HUES48 (cell line): ENCODE results near the gene MVB12B.

Experiments
- H3K27ac ChIP-seq: one replicate; pipeline ENCODE4 v1.7.0; 2013; ENCODE audit warnings: low read depth, low read length, inconsistent platforms
- H3K27me3 ChIP-seq: 2 replicates; pipeline ENCODE4 v1.6.1; 2013; ENCODE audit warnings: mild to moderate bottlenecking, low read length; ENCODE audit not compliant: control insufficient read depth, insufficient read depth
- H3K36me3 ChIP-seq: 2 replicates; pipeline ENCODE4 v1.6.1; 2013; ENCODE audit warnings: low read length; ENCODE audit not compliant: control insufficient read depth, insufficient read depth
- H3K4me1 ChIP-seq: 2 replicates; pipeline ENCODE4 v1.6.1; 2013; ENCODE audit warnings: mild to moderate bottlenecking, low read length; ENCODE audit not compliant: control insufficient read depth, insufficient read depth
- H3K4me3 ChIP-seq: 2 replicates; pipeline ENCODE4 v1.5.1; 2013; ENCODE audit warnings: mild to moderate bottlenecking, low read depth, low read length
- H3K9ac ChIP-seq: 2 replicates; pipeline ENCODE4 v1.6.1; 2013; ENCODE audit warnings: mild to moderate bottlenecking, low read depth, low read length, moderate library complexity
- H3K9me3 ChIP-seq: 2 replicates; pipeline ENCODE4 v1.6.1; 2013; ENCODE audit warnings: low read length; ENCODE audit not compliant: control insufficient read depth, insufficient read depth

Gene MVB12B

GRCh38 chr9:126411948-126412284 lies 85.3 kb downstream of the MVB12B start:
- Histone ChIP-seq H3K4me3 (no peak overlapping the region), H3K9ac (no peak overlapping the region), H3K36me3 (no peaks in the 10 kb centered on the region), H3K27me3 (no peaks in the 10 kb centered on the region), H3K4me1 (peaks cover 14% of the 10 kb centered on the region), H3K27ac (no peak overlapping the region), H3K9me3 (no peaks in the 10 kb centered on the region)

- peaks cover 12% of the 10 kb centered on the region for H3K4me1 ChIP-seq
- H3K4me3 ChIP-seq: no peak overlapping the region
- H3K36me3 ChIP-seq: no peaks in the 10 kb centered on the region
- H3K9ac ChIP-seq: no peak overlapping the region
- no peak overlapping the region for H3K27ac ChIP-seq
- H3K9me3 ChIP-seq: no peaks in the 10 kb centered on the region
- no peaks in the 10 kb centered on the region for H3K27me3 ChIP-seq
Observed at GRCh38 chr9:126412905-126413304, 86.3 kb downstream of the MVB12B start.

- H3K27me3 ChIP-seq: no peaks in the 10 kb centered on the region
- H3K9me3 ChIP-seq: no peaks in the 10 kb centered on the region
- H3K4me1 ChIP-seq: peaks cover 9% of the 10 kb centered on the region
- H3K4me3 ChIP-seq: no peak overlapping the region
- H3K9ac ChIP-seq: no peak overlapping the region
- no peak overlapping the region for H3K27ac ChIP-seq
- H3K36me3 ChIP-seq: no peaks in the 10 kb centered on the region
Observed at GRCh38 chr9:126413391-126414068, 86.9 kb downstream of the MVB12B start.

- Histone ChIP-seq H3K9me3 (no peaks in the 10 kb centered on the region), H3K27ac (no peak overlapping the region), H3K36me3 (no peaks in the 10 kb centered on the region)
Observed at GRCh38 chr9:126415741-126416370, 89.2 kb downstream of the MVB12B start.

GRCh38 chr9:126417043-126417442 lies 90.4 kb downstream of the MVB12B start:
- Histone ChIP-seq H3K9ac (no peak overlapping the region), H3K27ac (no peak overlapping the region), H3K4me3 (no peak overlapping the region), H3K4me1 (peaks cover 24% of the 10 kb centered on the region), H3K9me3 (no peaks in the 10 kb centered on the region), H3K27me3 (peaks cover 3% of the 10 kb centered on the region; the same call in 1 of the 2 replicates), H3K36me3 (no peaks in the 10 kb centered on the region)

More at GRCh38 chr9:126415741-126416370, 89.2 kb downstream of the MVB12B start:
- H3K27me3 ChIP-seq: no peaks in the 10 kb centered on the region
- no peak overlapping the region for H3K4me3 ChIP-seq
- peaks cover 12% of the 10 kb centered on the region for H3K4me1 ChIP-seq
- H3K9ac ChIP-seq: no peak overlapping the region

GRCh38 chr9:126417684-126418083 lies 91.1 kb downstream of the MVB12B start:
- no peak overlapping the region for H3K9ac ChIP-seq
- H3K4me3 ChIP-seq: no peak overlapping the region
- H3K27me3 ChIP-seq: peaks cover 3% of the 10 kb centered on the region; the same call in 1 of the 2 replicates
- H3K36me3 ChIP-seq: no peaks in the 10 kb centered on the region
- H3K27ac ChIP-seq: no peak overlapping the region
- no peaks in the 10 kb centered on the region for H3K9me3 ChIP-seq
- H3K4me1 ChIP-seq: peaks cover 30% of the 10 kb centered on the region

- H3K9me3 ChIP-seq: no peaks in the 10 kb centered on the region
- H3K9ac ChIP-seq: no peak overlapping the region
- H3K4me3 ChIP-seq: no peak overlapping the region
- no peak overlapping the region for H3K27ac ChIP-seq
- no peaks in the 10 kb centered on the region for H3K36me3 ChIP-seq
- peaks cover 3% of the 10 kb centered on the region; the same call in 1 of the 2 replicates for H3K27me3 ChIP-seq
- peaks cover 35% of the 10 kb centered on the region for H3K4me1 ChIP-seq
Observed at GRCh38 chr9:126418608-126419007, 92.0 kb downstream of the MVB12B start.

- Histone ChIP-seq H3K9me3 (no peaks in the 10 kb centered on the region), H3K27me3 (peaks cover 3% of the 10 kb centered on the region; the same call in 1 of the 2 replicates), H3K9ac (no peak overlapping the region), H3K4me3 (no peak overlapping the region), H3K4me1 (peaks cover 35% of the 10 kb centered on the region), H3K27ac (no peak overlapping the region), H3K36me3 (no peaks in the 10 kb centered on the region; the same call in 1 of the 2 replicates)
Observed at GRCh38 chr9:126419475-126419874, 92.8 kb downstream of the MVB12B start.

- peaks cover 3% of the 10 kb centered on the region; the same call in 1 of the 2 replicates for H3K27me3 ChIP-seq
- H3K36me3 ChIP-seq: no peaks in the 10 kb centered on the region; the same call in 1 of the 2 replicates
- no peak overlapping the region for H3K9ac ChIP-seq
- H3K9me3 ChIP-seq: no peaks in the 10 kb centered on the region
- H3K4me3 ChIP-seq: no peak overlapping the region
- H3K27ac ChIP-seq: no peak overlapping the region
- H3K4me1 ChIP-seq: peaks cover 35% of the 10 kb centered on the region
Observed at GRCh38 chr9:126420135-126420534, 93.5 kb downstream of the MVB12B start.

GRCh38 chr9:126420643-126421564 lies 94.3 kb downstream of the MVB12B start:
- H3K4me1 ChIP-seq: peaks cover 35% of the 10 kb centered on the region
- no peak overlapping the region for H3K9ac ChIP-seq
- peak overlapping the region; percentile 82 for H3K27ac ChIP-seq
- H3K27me3 ChIP-seq: peaks cover 3% of the 10 kb centered on the region; the same call in 1 of the 2 replicates
- H3K36me3 ChIP-seq: no peaks in the 10 kb centered on the region; the same call in 1 of the 2 replicates
- H3K9me3 ChIP-seq: no peaks in the 10 kb centered on the region
- H3K4me3 ChIP-seq: no peak overlapping the region
